ENCODE data around the gene SYNE1. TPM values are rescaled to one million over a fixed set of nuclear protein-coding genes. Genes with fewer than 3 reads are reported as not detected.
"Not testable (repeated sequence)": the region's sequence is repeated elsewhere in the genome, so short reads cannot be mapped to it uniquely, and the experiment has no call there.

SYNE1 gene
- total and polyA plus RNA-seq, 10 donors, result 27.8 to 336 (median 247) TPM

DNA sequence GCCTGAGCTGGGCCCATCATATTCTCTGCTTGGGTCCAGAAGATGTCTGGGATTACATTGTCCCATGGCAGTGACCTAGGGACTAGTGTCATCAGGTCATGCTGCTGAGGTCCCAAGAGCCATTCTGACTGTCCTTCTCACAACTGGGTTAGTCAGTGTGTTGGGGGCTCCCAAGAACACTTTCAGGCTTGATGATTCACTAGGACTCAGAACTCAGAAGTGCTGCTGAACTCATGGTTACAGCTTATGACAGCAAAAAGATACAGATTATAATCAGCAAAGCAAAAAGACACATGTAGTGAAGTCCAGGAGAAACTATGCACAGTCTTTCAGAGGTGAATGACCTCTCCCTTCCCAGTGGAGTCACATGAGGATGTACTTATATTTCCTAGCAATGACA, 107.8 kb downstream of the SYNE1 start:
- Histone ChIP-seq H3K4me1 (peaks cover 0 to 7% (median 0%) of the 10 kb centered on the region in 6 donors), H3K27ac (no peak overlapping the region), H3K4me3 (no peak overlapping the region), H3K27me3 (replicated peaks in 1 of 7) (no peaks in the 10 kb centered on the region), H3K9me3 (no peaks in the 10 kb centered on the region), H3K36me3 (no peaks in the 10 kb centered on the region)
- TF ChIP-seq POLR2AphosphoS5 (IDR thresholded peaks at IDR 0.05) (no peak), POLR2A (IDR thresholded peaks at IDR 0.05) (no peak)
- TF ChIP-seq, protein P1, sequence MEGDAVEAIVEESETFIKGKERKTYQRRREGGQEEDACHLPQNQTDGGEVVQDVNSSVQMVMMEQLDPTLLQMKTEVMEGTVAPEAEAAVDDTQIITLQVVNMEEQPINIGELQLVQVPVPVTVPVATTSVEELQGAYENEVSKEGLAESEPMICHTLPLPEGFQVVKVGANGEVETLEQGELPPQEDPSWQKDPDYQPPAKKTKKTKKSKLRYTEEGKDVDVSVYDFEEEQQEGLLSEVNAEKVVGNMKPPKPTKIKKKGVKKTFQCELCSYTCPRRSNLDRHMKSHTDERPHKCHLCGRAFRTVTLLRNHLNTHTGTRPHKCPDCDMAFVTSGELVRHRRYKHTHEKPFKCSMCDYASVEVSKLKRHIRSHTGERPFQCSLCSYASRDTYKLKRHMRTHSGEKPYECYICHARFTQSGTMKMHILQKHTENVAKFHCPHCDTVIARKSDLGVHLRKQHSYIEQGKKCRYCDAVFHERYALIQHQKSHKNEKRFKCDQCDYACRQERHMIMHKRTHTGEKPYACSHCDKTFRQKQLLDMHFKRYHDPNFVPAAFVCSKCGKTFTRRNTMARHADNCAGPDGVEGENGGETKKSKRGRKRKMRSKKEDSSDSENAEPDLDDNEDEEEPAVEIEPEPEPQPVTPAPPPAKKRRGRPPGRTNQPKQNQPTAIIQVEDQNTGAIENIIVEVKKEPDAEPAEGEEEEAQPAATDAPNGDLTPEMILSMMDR (IDR thresholded peaks at IDR 0.05 in 8 of 11, conservative IDR thresholded peaks at IDR 0.05 in 3 of 11), result no peak
- DNase-seq, result no peak
- intact Hi-C loops (cut with DNase I; ENCODE audit: low total_unique reads), result no loop called here

DNA sequence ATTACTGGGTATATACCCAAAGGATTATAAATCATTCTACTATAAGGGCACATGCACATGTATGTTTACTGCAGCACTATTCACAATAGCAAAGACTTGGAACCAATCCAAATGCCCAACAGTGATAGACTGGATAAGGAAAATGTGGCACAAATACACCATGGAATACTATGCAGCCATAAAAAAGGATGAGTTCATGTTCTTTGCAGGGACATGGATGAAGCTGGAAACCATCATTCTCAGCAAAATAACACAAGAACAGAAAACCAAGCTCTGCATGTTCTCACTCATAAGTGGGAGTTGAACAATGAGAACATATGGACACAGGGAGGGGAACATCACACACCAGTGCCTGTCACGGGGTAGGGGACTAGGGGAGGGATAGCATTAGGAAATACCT, 123.0 kb downstream of the SYNE1 start:
- intact Hi-C loops (cut with DNase I; ENCODE audit: low total_unique reads), result not testable (repeated sequence)
- 80 to 96% (median 89%) methylated on average over 1 of the region's 1 CpG for WGBS, 5 donors

DNA sequence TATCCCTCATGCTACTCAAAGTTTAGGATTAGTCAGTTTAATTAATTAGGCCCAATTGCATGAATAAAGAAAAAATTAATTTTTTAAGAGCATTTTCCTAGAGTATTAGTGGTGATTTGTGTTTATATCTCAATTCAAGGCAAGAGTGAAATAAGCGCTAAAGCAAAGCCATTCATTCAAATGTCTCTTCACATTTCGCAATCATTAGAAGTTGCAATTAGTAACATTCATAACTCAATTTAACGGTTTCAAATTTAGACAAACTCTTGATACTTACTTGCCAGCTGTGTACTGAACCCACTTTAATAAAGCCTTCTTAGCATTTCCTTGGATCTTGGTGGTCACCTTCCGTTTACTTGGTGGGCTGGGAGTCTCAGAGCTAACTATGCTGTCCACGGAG, 127.2 kb downstream of the SYNE1 start:
- Histone ChIP-seq H3K36me3 (peaks cover 0 to 35% (median 0%) of the 10 kb centered on the region in 6 donors), H3K9me3 (peaks cover 0 to 7% (median 0%) of the 10 kb centered on the region in 8 donors), H3K4me3 (no peak overlapping the region), H3K27ac (no peak overlapping the region), H3K4me1 (no peaks in the 10 kb centered on the region), H3K27me3 (replicated peaks in 1 of 7) (no peaks in the 10 kb centered on the region)
- no peak for DNase-seq
- intact Hi-C loops (cut with DNase I; ENCODE audit: low total_unique reads), result no loop called here
- TF ChIP-seq, protein P1 (IDR thresholded peaks at IDR 0.05 in 8 of 11, conservative IDR thresholded peaks at IDR 0.05 in 3 of 11), result no peak
- TF ChIP-seq POLR2A (IDR thresholded peaks at IDR 0.05), result no peak
- TF ChIP-seq POLR2AphosphoS5 (IDR thresholded peaks at IDR 0.05), result no peak
- 93 to 97% (median 94%) methylated on average over 5 of the region's 5 CpGs for whole genome bisulfite sequencing, 5 donors

More for the DNA sequence above, 123.0 kb downstream of the SYNE1 start:
- H3K4me1 ChIP-seq; H3K27me3 ChIP-seq (replicated peaks in 1 of 7); H3K4me3 ChIP-seq; H3K27ac ChIP-seq; H3K9me3 ChIP-seq; DNase-seq: not testable (repeated sequence)
- H3K36me3 ChIP-seq, result peaks cover 0 to 56% (median 0%) of the 10 kb centered on the region in 6 donors

DNA sequence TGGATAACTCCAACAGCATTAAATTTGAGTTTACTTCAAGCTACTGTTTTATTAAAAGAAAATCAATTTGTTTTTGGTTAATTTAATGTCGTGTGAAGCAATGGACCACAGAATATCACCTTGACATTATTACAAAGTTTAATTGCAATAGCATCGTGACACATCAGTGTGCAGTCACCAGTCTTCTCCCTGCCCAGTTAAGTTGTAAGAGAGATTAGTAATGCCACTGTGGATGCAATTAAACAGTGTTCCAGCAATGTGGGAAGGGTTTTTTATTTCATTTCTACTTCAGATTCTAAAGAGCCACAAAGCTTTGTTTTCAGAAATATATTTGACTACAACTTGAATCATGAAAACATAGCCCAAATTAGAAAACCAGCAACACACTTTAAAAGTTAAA, 128.7 kb downstream of the SYNE1 start:
- 73 to 94% (median 85%) methylated on average over 2 of the region's 2 CpGs for WGBS, 5 donors
- no peaks in the 10 kb centered on the region for H3K4me1 ChIP-seq
- no peak overlapping the region for H3K4me3 ChIP-seq
- intact Hi-C loops (cut with DNase I; ENCODE audit: low total_unique reads), result no loop called here
- TF ChIP-seq, protein P1 (IDR thresholded peaks at IDR 0.05 in 8 of 11, conservative IDR thresholded peaks at IDR 0.05 in 3 of 11), result no peak
- TF ChIP-seq POLR2AphosphoS5 (IDR thresholded peaks at IDR 0.05) (no peak), POLR2A (IDR thresholded peaks at IDR 0.05) (no peak)
- H3K27ac ChIP-seq, result no peak overlapping the region
- no peaks in the 10 kb centered on the region for H3K9me3 ChIP-seq
- H3K36me3 ChIP-seq, result peaks cover 0 to 44% (median 0%) of the 10 kb centered on the region in 6 donors
- no peak for DNase-seq
- H3K27me3 ChIP-seq (replicated peaks in 1 of 7), result no peaks in the 10 kb centered on the region

DNA sequence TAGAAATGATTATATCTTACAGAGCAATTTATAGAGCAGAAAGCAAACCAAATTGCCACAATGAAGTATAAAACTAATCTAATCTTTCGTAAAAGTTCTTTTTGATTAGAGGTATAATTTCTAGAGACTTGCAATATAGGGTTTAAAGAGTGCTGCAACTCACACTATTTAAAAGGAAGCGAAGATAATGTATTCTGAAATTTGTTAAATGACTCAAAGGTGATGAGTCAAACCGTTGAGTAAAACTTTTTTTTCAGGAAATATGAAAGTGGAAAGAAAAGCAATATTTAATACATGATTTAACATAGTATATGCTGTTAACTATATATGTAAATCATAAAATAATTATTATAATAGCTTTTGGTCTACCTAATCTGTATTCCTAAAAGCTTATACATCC, 133.6 kb downstream of the SYNE1 start:
- H3K27me3 ChIP-seq (replicated peaks in 1 of 7), result no peaks in the 10 kb centered on the region
- H3K36me3 ChIP-seq, result peaks cover 0 to 40% (median 0%) of the 10 kb centered on the region in 6 donors
- no peaks in the 10 kb centered on the region for H3K4me1 ChIP-seq
- intact Hi-C loops (cut with DNase I; ENCODE audit: low total_unique reads), result no loop called here
- no peak overlapping the region for H3K4me3 ChIP-seq
- no peak overlapping the region for H3K27ac ChIP-seq
- H3K9me3 ChIP-seq, result no peaks in the 10 kb centered on the region
- DNase-seq, result no peak
- TF ChIP-seq POLR2A (IDR thresholded peaks at IDR 0.05) (no peak), POLR2AphosphoS5 (IDR thresholded peaks at IDR 0.05) (no peak)
- TF ChIP-seq, protein P1 (IDR thresholded peaks at IDR 0.05 in 8 of 11, conservative IDR thresholded peaks at IDR 0.05 in 3 of 11), result no peak
- 70 to 79% (median 76%) methylated on average over 3 of the region's 3 CpGs for WGBS, 5 donors
